GM20000 (cell line): ENCODE results near the gene PTPRN2.

ENCODE experiments used
- DNase-seq: peaks from one replicate; pipeline ENCODE4 v3.0.0; 2012; ENCODE audit warnings: low spot score
- CTCF ChIP-seq: IDR thresholded peaks from 2 replicates; pipeline ENCODE4 v1.5.1; 2012; ENCODE audit warnings: mild to moderate bottlenecking, control low read depth; ENCODE audit errors: extremely low read depth, missing control alignments

Gene PTPRN2

DNA sequence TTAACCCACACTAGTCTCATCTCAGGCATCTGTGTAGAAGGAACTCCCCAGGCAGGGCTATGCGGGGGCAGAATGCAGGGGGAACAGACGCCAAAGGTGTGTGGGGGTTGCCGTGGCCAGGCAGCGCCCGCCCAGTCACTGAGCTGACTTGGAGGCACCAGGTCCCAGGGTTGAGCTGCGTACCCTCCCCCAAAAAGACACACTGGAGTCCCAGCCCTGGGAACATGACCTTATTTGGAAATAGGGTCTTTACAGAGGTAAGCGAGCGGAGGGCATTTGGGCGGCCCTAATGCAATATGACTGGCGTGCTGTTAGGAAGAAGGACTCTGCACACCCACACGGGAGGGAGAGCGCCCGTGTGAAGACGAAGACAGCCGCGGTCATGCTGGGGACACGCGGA, 976.3 kb downstream of the PTPRN2 start:
- no peak for TF ChIP-seq CTCF

GRCh38 chr7:157610671-157611295, 976.8 kb downstream of the PTPRN2 start:
- no peak for TF ChIP-seq CTCF
- no peak for DNase-seq

More for the DNA sequence above, 976.3 kb downstream of the PTPRN2 start:
- no peak for DNase-seq

- TF ChIP-seq CTCF = no peak
- no peak for DNase-seq
Measured at GRCh38 chr7:157609932-157610640, 977.5 kb downstream of the PTPRN2 start.

- no peak for TF ChIP-seq CTCF
- DNase-seq = no peak
Measured at GRCh38 chr7:157609516-157609915, 978.1 kb downstream of the PTPRN2 start.

DNA sequence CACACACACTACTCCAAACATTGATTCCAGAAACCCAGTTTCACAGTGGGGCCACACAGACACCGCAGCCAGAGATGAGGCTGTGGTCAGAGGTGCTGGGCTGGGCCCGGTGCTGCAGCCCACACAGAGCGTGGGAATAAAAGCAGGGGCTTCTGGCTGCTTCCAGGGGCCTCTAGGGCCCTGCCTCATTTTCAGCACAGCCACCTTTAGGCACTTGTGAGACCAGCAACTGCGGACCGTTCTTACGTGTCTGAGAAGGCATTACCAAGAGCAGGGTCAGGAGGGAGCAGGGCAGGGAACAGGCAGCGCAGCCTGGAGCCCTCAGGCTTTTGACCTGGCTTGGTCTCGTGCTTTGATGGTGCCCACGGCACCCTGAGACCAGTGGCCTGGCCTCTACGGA, 980.4 kb downstream of the PTPRN2 start:
- TF ChIP-seq CTCF = no peak

GRCh38 chr7:157606140-157606539, 981.5 kb downstream of the PTPRN2 start:
- no peak for TF ChIP-seq CTCF
- DNase-seq = no peak

More for the DNA sequence above, 980.4 kb downstream of the PTPRN2 start:
- DNase-seq = no peak

DNA sequence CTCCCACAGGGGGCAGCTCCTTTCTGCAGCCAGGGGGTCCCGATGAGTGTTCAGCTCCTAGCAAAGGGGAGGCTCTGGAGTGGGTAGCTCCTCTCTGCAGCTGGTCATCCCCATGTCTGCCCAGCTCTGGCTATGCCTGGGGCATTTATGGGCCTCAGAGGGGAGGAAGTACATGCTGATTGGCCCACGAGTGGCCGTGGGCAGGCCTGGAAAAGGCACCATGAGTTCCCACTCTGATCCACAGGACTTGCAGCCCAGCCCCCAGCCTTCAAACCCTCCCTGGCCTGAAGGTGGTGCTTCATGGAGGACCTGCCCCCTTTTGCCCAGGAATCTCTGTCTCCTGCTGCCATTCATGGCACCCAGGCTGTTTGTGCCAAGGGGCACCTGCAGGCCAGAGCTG, 982.0 kb downstream of the PTPRN2 start:
- no peak for DNase-seq
- no peak for TF ChIP-seq CTCF
